ENCODE data around the gene AHCYL1.
A peak's percentile ranks its signal among the peaks of the same experiment; 100 is the strongest.

The AHCYL1 gene

GRCh38 chr1:109984456-109985246 lies at the start of gene AHCYL1:
Gene AHCYL1, plus strand, starts transcription at chr1:109984765. Its CDS starts 288 bp downstream, at chr1:109985053.
- Histone ChIP-seq H3K9me3 (no peaks in the 10 kb centered on the region), H3K4me3 (peak within 1 kb of the TSS; percentile 75 to 77), H3K27ac (peak within 1 kb of the TSS; percentile 94 to 97), H3K27me3 (no peaks in the 10 kb centered on the region), H3K36me3 (no peaks in the 10 kb centered on the region), H3K4me1 (peaks cover 4 to 61% (median 35%) of the 10 kb centered on the region in 4 donors)
- intact Hi-C loops (cut with DNase I; ENCODE audit: low total_unique reads): loop anchor here (1.0 to 10.0 kb wide), 3 partner anchors 207 to 440 kb away; partner anchors contain the start of gene GNAI3
- TF ChIP-seq CTCF (IDR thresholded peaks at IDR 0.05): peak; percentile 98 to 100
- DNase-seq: peak; percentile 99

- Histone ChIP-seq H3K4me3 (no peak overlapping the region), H3K27me3 (no peaks in the 10 kb centered on the region), H3K9me3 (peaks cover 0 to 17% (median 7%) of the 10 kb centered on the region in 3 donors), H3K4me1 (peaks cover 0 to 22% (median 12%) of the 10 kb centered on the region in 4 donors), H3K36me3 (peaks cover 0 to under 1% (median 0%) of the 10 kb centered on the region in 3 donors), H3K27ac (no peak overlapping the region)
- no peak for DNase-seq
- no peak for TF ChIP-seq CTCF (IDR thresholded peaks at IDR 0.05)
- intact Hi-C loops (cut with DNase I; ENCODE audit: low total_unique reads): no loop called here
These were observed 49.1 kb upstream of the AHCYL1 start for GRCh38 chr1:109935451-109935900.

- intact Hi-C loops (cut with DNase I; ENCODE audit: low total_unique reads): no loop called here
- DNase-seq: no peak
- Histone ChIP-seq H3K27ac (no peak overlapping the region), H3K9me3 (peaks cover 0 to 17% (median 7%) of the 10 kb centered on the region in 3 donors), H3K27me3 (no peaks in the 10 kb centered on the region), H3K4me3 (no peak overlapping the region), H3K36me3 (no peaks in the 10 kb centered on the region), H3K4me1 (peaks cover 0 to 9% (median 2%) of the 10 kb centered on the region in 4 donors)
- no peak for TF ChIP-seq CTCF (IDR thresholded peaks at IDR 0.05)
These were observed 46.8 kb upstream of the AHCYL1 start for GRCh38 chr1:109937738-109938137.

GRCh38 chr1:109938556-109938955 lies 46.0 kb upstream of the AHCYL1 start:
- intact Hi-C loops (cut with DNase I; ENCODE audit: low total_unique reads): no loop called here
- Histone ChIP-seq H3K36me3 (no peaks in the 10 kb centered on the region), H3K27ac (no peak overlapping the region), H3K4me1 (peaks cover 0 to 9% (median 2%) of the 10 kb centered on the region in 4 donors), H3K9me3 (peaks cover 0 to 17% (median 7%) of the 10 kb centered on the region in 3 donors), H3K4me3 (no peak overlapping the region), H3K27me3 (no peaks in the 10 kb centered on the region)
- no peak for DNase-seq
- no peak for TF ChIP-seq CTCF (IDR thresholded peaks at IDR 0.05)

- no peaks in the 10 kb centered on the region for H3K4me1 ChIP-seq
- no peak for TF ChIP-seq CTCF (IDR thresholded peaks at IDR 0.05)
- intact Hi-C loops (cut with DNase I; ENCODE audit: low total_unique reads): no loop called here
These were observed 42.1 kb upstream of the AHCYL1 start for GRCh38 chr1:109942434-109942833.

More at GRCh38 chr1:109942434-109942833, 42.1 kb upstream of the AHCYL1 start:
- Histone ChIP-seq H3K36me3 (no peaks in the 10 kb centered on the region), H3K27ac (no peak overlapping the region), H3K9me3 (peaks cover 0 to 9% (median 7%) of the 10 kb centered on the region in 3 donors), H3K27me3 (no peaks in the 10 kb centered on the region), H3K4me3 (no peak overlapping the region)
- no peak for DNase-seq
